ENCODE data around the gene TRPC4AP. TPM values are rescaled to one million over a fixed set of nuclear protein-coding genes. Genes with fewer than 3 reads are reported as not detected.

Gene TRPC4AP
- total and polyA plus RNA-seq, 2 of the 8 experiments (the other 6 are each of a cell fraction or from before 2014, with no cell fraction given) = 73.1 to 74.8 TPM

- TF ChIP-seq SIX5 (IDR thresholded peaks at IDR 0.05; ENCODE audit: low read depth, low read length) = no peak
These were observed 41.9 kb upstream of the TRPC4AP start (continued) for GRCh38 chr20:35134472-35134871.

All from H1 (cell line).